Bronchial epithelial cell (primary cell): Measurements from ENCODE around the gene AMOT. TPM values are rescaled to one million over a fixed set of nuclear protein-coding genes. Genes with fewer than 3 reads are reported as not detected.

ENCODE experiments used
- DNase-seq: peaks from one replicate; pipeline ENCODE4 v3.0.0-alpha.2; 2010; ENCODE audit warnings: low read depth
- FAIRE-seq: peaks from 2 replicates; lab custom pipeline; 2011; peaks lifted over from hg19 to GRCh38; lab: Jason Lieb, UNC
- H3K27me3 ChIP-seq: 2 replicates; pipeline ENCODE4 v1.5.1; 2011; ENCODE audit warnings: low read length; ENCODE audit not compliant: control insufficient read depth, insufficient read depth
- H3K36me3 ChIP-seq: 2 replicates; pipeline ENCODE4 v1.5.1; 2011; ENCODE audit warnings: low read length; ENCODE audit not compliant: control insufficient read depth, insufficient read depth
- H3K4me3 ChIP-seq: 2 replicates; pipeline ENCODE4 v1.5.1; 2011; ENCODE audit warnings: mild to moderate bottlenecking, low read depth, low read length, control low read depth
- total RNA-seq: library from RNA; depleted of rRNA; stranded (reverse); fragments of >200 nt; gene quantifications from 2 replicates; pipeline ENCODE4 v1.2.1, GENCODE V29; 2014
- TF ChIP-seq, protein P1 (sequence below): IDR thresholded peaks from 2 replicates; pipeline ENCODE4 v1.5.1; 2011; ENCODE audit warnings: mild to moderate bottlenecking, moderate library complexity, low read length, control low read depth, inconsistent platforms; ENCODE audit not compliant: insufficient read depth, severe bottlenecking

AMOT gene
- total RNA-seq, 1 donor from 2014 or later, result under 0.01 TPM

DNA sequence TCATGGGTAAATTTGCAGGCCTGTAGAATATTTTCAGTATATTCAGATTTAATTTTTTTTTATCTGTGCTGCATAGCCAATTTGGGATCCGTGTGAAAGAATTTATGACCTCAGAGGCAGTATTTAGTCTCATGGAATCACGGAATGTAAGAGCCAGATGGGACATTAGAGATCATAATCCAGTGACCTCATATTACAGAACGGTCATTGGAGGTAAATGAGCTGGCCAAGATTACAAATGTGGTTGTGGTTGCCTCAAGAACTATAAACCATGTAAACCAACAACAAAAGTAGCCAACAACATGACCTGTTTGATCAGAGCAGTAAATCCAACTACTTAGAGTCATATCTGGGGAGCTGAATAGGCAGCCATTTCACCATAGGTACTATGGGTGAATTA, 71.6 kb downstream of the AMOT start:
- TF ChIP-seq, protein P1, sequence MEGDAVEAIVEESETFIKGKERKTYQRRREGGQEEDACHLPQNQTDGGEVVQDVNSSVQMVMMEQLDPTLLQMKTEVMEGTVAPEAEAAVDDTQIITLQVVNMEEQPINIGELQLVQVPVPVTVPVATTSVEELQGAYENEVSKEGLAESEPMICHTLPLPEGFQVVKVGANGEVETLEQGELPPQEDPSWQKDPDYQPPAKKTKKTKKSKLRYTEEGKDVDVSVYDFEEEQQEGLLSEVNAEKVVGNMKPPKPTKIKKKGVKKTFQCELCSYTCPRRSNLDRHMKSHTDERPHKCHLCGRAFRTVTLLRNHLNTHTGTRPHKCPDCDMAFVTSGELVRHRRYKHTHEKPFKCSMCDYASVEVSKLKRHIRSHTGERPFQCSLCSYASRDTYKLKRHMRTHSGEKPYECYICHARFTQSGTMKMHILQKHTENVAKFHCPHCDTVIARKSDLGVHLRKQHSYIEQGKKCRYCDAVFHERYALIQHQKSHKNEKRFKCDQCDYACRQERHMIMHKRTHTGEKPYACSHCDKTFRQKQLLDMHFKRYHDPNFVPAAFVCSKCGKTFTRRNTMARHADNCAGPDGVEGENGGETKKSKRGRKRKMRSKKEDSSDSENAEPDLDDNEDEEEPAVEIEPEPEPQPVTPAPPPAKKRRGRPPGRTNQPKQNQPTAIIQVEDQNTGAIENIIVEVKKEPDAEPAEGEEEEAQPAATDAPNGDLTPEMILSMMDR, result no peak
- Histone ChIP-seq H3K36me3 (no peaks in the 10 kb centered on the region), H3K27me3 (no peaks in the 10 kb centered on the region), H3K4me3 (no peak overlapping the region)
- FAIRE-seq, result no peak
- no peak for DNase-seq

DNA sequence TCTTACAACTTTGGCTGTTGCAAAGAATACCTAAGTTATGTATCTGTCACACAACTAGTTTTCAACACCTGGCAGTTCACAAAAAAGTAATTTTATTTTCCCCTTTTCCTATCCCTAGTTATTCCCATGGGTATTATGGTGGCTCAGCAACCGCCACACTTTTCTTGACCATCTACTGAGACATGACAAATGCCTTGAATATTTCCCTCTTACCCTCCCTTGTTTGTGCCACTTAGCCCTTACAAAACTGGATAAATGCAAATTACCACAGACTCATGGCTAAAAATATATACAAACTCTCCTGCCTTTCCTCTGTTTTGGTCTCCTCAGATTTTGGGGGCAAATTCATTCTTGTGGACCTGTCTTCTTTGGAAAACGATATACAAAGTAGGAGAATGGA, 72.1 kb downstream of the AMOT start:
- DNase-seq (no peak), FAIRE-seq (no peak)
- Histone ChIP-seq H3K27me3 (no peaks in the 10 kb centered on the region), H3K36me3 (no peaks in the 10 kb centered on the region), H3K4me3 (no peak overlapping the region)
- TF ChIP-seq, protein P1, result no peak

DNA sequence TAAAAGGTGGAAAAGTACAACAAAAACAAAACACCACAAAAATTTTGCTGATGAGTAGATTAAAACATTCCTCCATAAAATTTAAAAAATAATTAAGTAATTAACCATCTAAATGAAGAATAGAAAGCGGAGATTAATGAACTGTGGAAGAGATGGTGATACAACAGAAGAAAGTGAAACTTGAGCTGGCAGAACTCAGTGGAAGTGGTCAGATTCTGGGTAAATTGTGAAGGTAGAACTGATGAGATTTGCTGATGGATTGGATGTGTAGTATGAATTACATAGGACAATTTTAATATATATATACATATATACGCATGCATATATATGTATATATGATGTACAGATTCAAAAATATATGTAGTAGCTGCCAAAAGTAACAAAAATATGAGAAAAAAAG, 73.9 kb downstream of the AMOT start:
- TF ChIP-seq, protein P1, result no peak
- DNase-seq, result no peak
- Histone ChIP-seq H3K4me3 (no peak overlapping the region), H3K36me3 (no peaks in the 10 kb centered on the region), H3K27me3 (no peaks in the 10 kb centered on the region)
- no peak for FAIRE-seq

DNA sequence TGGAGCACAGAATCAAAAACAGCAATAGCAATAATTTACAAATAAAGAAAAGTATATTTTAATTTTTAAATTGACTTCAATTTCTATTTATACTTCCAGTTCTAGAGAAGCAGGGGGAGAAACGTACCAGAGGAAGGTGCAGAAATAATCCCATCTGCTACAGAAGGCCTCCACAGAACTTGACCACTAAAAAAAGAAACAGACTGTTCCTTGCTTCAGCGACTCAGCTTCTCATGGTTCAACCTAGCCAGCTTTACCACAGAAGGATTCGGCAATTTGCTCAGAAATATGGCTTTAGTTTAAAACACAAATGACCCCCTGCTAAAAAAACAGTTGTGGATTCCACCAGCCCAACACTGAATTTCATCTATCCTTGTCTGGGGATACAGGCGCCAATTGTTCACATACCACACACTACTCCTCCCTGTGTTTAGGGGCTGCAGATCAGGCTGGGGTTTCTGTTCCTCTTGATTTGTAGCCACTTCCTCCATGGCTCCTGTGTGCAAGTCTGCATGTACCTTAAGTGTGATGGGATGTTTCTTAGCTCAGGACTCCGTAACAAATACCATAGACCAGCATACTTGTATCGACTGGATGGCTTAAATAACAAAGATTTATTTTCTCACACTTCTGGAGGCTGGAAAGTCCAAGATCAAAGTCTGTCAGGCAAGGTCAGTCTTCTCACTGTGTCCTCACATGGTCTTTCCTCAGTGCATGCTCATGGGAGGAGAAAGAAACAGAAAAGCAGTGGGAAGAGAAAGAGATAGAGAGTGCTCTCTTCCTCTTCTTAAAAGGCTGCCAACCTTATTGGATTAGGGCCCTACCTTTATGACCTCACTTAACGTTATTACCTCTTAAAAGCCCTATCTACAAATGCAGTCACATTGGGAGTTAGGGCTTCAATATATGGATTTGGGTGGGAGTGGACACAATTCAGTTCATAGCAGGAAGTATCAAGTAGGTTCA, 79.1 kb downstream of the AMOT start:
- Histone ChIP-seq H3K27me3 (no peaks in the 10 kb centered on the region), H3K4me3 (no peak overlapping the region), H3K36me3 (no peaks in the 10 kb centered on the region)
- FAIRE-seq (no peak), DNase-seq (no peak)
- TF ChIP-seq, protein P1, result no peak

DNA sequence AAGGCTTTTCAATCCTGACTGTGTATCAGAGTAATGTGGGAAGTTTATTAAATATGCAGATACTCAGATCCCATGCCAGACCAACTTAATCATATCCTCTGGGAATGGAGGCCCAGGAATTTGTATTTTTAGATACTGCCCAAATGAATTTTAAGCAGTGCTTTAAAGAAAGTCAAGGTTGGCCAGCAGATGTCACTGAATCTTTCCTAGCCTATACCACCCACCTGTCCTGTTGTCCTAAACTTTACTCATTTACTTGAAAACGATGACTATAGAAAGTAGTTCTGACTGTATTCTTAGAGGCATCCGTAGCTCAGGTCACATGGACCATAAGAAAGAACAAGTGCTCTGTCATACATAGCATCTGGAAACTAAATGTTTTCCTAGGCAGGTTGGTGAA, 79.9 kb downstream of the AMOT start:
- DNase-seq (no peak), FAIRE-seq (no peak)
- Histone ChIP-seq H3K36me3 (no peaks in the 10 kb centered on the region), H3K27me3 (no peaks in the 10 kb centered on the region), H3K4me3 (no peak overlapping the region)
- TF ChIP-seq, protein P1, result no peak
